ENCODE data around the gene GPALPP1.

GPALPP1 gene

GRCh38 chr13:45064889-45065288, 75.6 kb downstream of the GPALPP1 start:
- DNase-seq = no peak

- DNase-seq = no peak
Observed at GRCh38 chr13:45068036-45069001, 79.0 kb downstream of the GPALPP1 start.

GRCh38 chr13:45073809-45074208, 84.5 kb downstream of the GPALPP1 start:
- no peak for DNase-seq

GRCh38 chr13:45074721-45075120, 85.4 kb downstream of the GPALPP1 start:
- no peak for DNase-seq

- DNase-seq = no peak
Observed at GRCh38 chr13:45078003-45078402, 88.7 kb downstream of the GPALPP1 start.
